NCI-H2029 (cell line): ENCODE results near the gene ARHGAP42.

Experiments
- DNase-seq: peaks from one replicate; lab custom pipeline; 2025; lab: John Stamatoyannopoulos, UW

Gene ARHGAP42

GRCh38 chr11:100759106-100759505 lies 72.0 kb downstream of the ARHGAP42 start:
- no peak for DNase-seq

GRCh38 chr11:100759856-100760255 lies 72.8 kb downstream of the ARHGAP42 start:
- DNase-seq, result no peak

GRCh38 chr11:100760744-100761143 lies 73.7 kb downstream of the ARHGAP42 start:
- DNase-seq, result no peak

GRCh38 chr11:100761841-100762240 lies 74.8 kb downstream of the ARHGAP42 start:
- no peak for DNase-seq

GRCh38 chr11:100766764-100767163 lies 79.7 kb downstream of the ARHGAP42 start:
- no peak for DNase-seq

- no peak for DNase-seq
These were observed 82.1 kb downstream of the ARHGAP42 start for GRCh38 chr11:100769165-100769564.

GRCh38 chr11:100769617-100770016 lies 82.5 kb downstream of the ARHGAP42 start:
- DNase-seq, result no peak

GRCh38 chr11:100774132-100774531 lies 87.0 kb downstream of the ARHGAP42 start:
- DNase-seq, result no peak

- no peak for DNase-seq
These were observed 87.8 kb downstream of the ARHGAP42 start for GRCh38 chr11:100774859-100775258.

- DNase-seq, result no peak
These were observed 89.3 kb downstream of the ARHGAP42 start for GRCh38 chr11:100776212-100776896.

- peak; percentile 26 for DNase-seq
These were observed 90.0 kb downstream of the ARHGAP42 start for GRCh38 chr11:100777103-100777502.

- DNase-seq, result no peak
These were observed 90.6 kb downstream of the ARHGAP42 start for GRCh38 chr11:100777736-100778135.

GRCh38 chr11:100778166-100778785 lies 91.2 kb downstream of the ARHGAP42 start:
- no peak for DNase-seq

GRCh38 chr11:100780470-100780869 lies 93.4 kb downstream of the ARHGAP42 start:
- DNase-seq, result no peak

GRCh38 chr11:100785148-100785983 lies 98.3 kb downstream of the ARHGAP42 start:
- no peak for DNase-seq

- DNase-seq, result no peak
These were observed 101.6 kb downstream of the ARHGAP42 start for GRCh38 chr11:100788561-100789295.

GRCh38 chr11:100789500-100789899 lies 102.4 kb downstream of the ARHGAP42 start:
- DNase-seq, result no peak

- DNase-seq, result no peak
These were observed 103.0 kb downstream of the ARHGAP42 start for GRCh38 chr11:100790073-100790472.

- no peak for DNase-seq
These were observed 104.0 kb downstream of the ARHGAP42 start for GRCh38 chr11:100791103-100791502.

GRCh38 chr11:100791860-100792259 lies 104.8 kb downstream of the ARHGAP42 start:
- DNase-seq, result no peak

GRCh38 chr11:100793525-100793924 lies 106.4 kb downstream of the ARHGAP42 start:
- no peak for DNase-seq

- no peak for DNase-seq
These were observed 107.4 kb downstream of the ARHGAP42 start for GRCh38 chr11:100794446-100794845.
